H1 (cell line): ENCODE measurements around the gene SMTN. TPM values are rescaled to one million over a fixed set of nuclear protein-coding genes. Genes with fewer than 3 reads are reported as not detected.
A peak's percentile ranks its signal among the peaks of the same experiment; 100 is the strongest.

Source experiments
- ASH2L ChIP-seq: fragments of 200-600, 300-600 bp; sonication (generic); IDR thresholded peaks from one replicate; pipeline ENCODE4 v1.7.1; 2017; ENCODE audit warnings: low read length
- ATF3 ChIP-seq: IDR thresholded peaks from 2 replicates; pipeline ENCODE4 v1.6.1; 2011; ENCODE audit warnings: low read depth, mild to moderate bottlenecking, low read length; ENCODE audit not compliant: insufficient read depth
- CHD2 ChIP-seq: IDR thresholded peaks from 2 replicates; pipeline ENCODE4 v1.6.1; 2012; ENCODE audit warnings: low read length, improper control_type of control experiment
- CREB1 ChIP-seq: IDR thresholded peaks from 2 replicates; pipeline ENCODE4 v1.6.1; 2012; ENCODE audit warnings: inconsistent platforms
- EGR1 ChIP-seq: IDR thresholded peaks from 2 replicates; pipeline ENCODE4 v1.6.1; 2011; ENCODE audit warnings: low read depth, low read length, borderline replicate concordance
- GTF2F1 ChIP-seq: IDR thresholded peaks from 2 replicates; pipeline ENCODE4 v1.6.1; 2012; ENCODE audit warnings: low read depth, low read length, improper control_type of control experiment, borderline replicate concordance
- JUND ChIP-seq: IDR thresholded peaks from 2 replicates; pipeline ENCODE4 v1.6.1; 2011; ENCODE audit warnings: mild to moderate bottlenecking, improper control_type of control experiment, low read length
- SAP30 ChIP-seq: fragments of 300-600 bp; sonication (generic); IDR thresholded peaks from 2 replicates; pipeline ENCODE4 v1.7.1; 2012; ENCODE audit warnings: low read length, moderate library complexity, mild to moderate bottlenecking, inconsistent platforms; ENCODE audit not compliant: insufficient read depth, insufficient replicate concordance
- SRF ChIP-seq: IDR thresholded peaks from 2 replicates; pipeline ENCODE4 v1.6.1; 2011; ENCODE audit warnings: mild to moderate bottlenecking, low read depth, low read length, moderate library complexity
- TAF7 ChIP-seq: optimal IDR thresholded peaks from 2 replicates; pipeline ENCODE3; 2011; ENCODE audit warnings: low read depth, mild to moderate bottlenecking, inconsistent platforms, low read length, moderate library complexity, borderline replicate concordance
- TCF12 ChIP-seq: IDR thresholded peaks from 2 replicates; pipeline ENCODE4 v1.6.1; 2011; ENCODE audit warnings: low read depth, mild to moderate bottlenecking, low read length
- TEAD4 ChIP-seq: IDR thresholded peaks from 2 replicates; pipeline ENCODE4 v1.6.1; 2012; ENCODE audit warnings: low read depth, low read length, inconsistent platforms, mixed read lengths
- YY1 ChIP-seq: IDR thresholded peaks from 2 replicates; pipeline ENCODE4 v1.6.1; 2011; ENCODE audit warnings: low read depth, mild to moderate bottlenecking, low read length
- polyA plus RNA-seq, 7 experiments: library from polyadenylated mRNA; depleted of rRNA in 3 of 7; stranded (reverse) in 5 of 7; unstranded in 2 of 7; fragments of >200 nt in 5 of 7; fragments of 200-250 nt in 2 of 7; gene quantifications; 1 replicate in 5 of 7; 2 replicates in 1 of 7; 4 replicates in 1 of 7; pipeline versions ENCODE4 v1.2.1 to v1.2.3, GENCODE V29; 2011 to 2013; ENCODE audit warnings: missing spikeins in 2 of 7, mixed read lengths in 2 of 7
- total RNA-seq: library from RNA; stranded (reverse); fragmentation: NEBNext Ultra II Directional; extraction: Animal tissue kit (Norgen Biotek cat#: 25700); gene quantifications from 2 replicates; pipeline ENCODE4 v1.2.1, GENCODE V29; 2021

The SMTN gene
- total and polyA plus RNA-seq, 2 of the 8 experiments (the other 6 are each of a cell fraction or from before 2014, with no cell fraction given): 12.3 to 20.8 TPM

GRCh38 chr22:31107178-31107893, 26.2 kb downstream of the SMTN start, which contains the start of gene SELENOM (continued):
- no peak for TF ChIP-seq SAP30
- peak; percentile 95 for TF ChIP-seq CREB1
- TF ChIP-seq CHD2: no peak
- no peak for TF ChIP-seq TAF7
- TF ChIP-seq SRF: 0 out of 2 replicates have a peak, but pooled peaks have one; percentile 18
- no peak for TF ChIP-seq TCF12
- no peak for TF ChIP-seq TEAD4
- TF ChIP-seq ATF3: no peak
- no peak for TF ChIP-seq ASH2L
- TF ChIP-seq YY1: no peak
- no peak for TF ChIP-seq GTF2F1
- no peak for TF ChIP-seq EGR1
- peak; percentile 23; the same call in 1 of the 2 replicates for TF ChIP-seq JUND
